NT2/D1 (cell line): ENCODE results near the gene YJEFN3.

Experiments
- SUZ12 ChIP-seq: IDR thresholded peaks from 2 replicates; pipeline ENCODE4 v1.6.1; 2011; ENCODE audit not compliant: insufficient read length, insufficient read depth; ENCODE audit errors: extremely low read depth
- ZNF274 ChIP-seq: IDR thresholded peaks from 2 replicates; pipeline ENCODE4 v1.6.1; 2011; ENCODE audit warnings: mild to moderate bottlenecking, low read depth, low read length

GRCh38 chr19:19558636-19559035 is 29.9 kb downstream of the YJEFN3 start:
- TF ChIP-seq ZNF274 (no peak), SUZ12 (no peak)
